Naive thymus-derived CD4-positive, alpha-beta T cell (primary cell): ENCODE results near the gene RGS10. TPM values are rescaled to one million over a fixed set of nuclear protein-coding genes. Genes with fewer than 3 reads are reported as not detected.

ENCODE experiments used
- ATAC-seq: fragments of 150-1000 bp; cut with Tn5 transposase; 2 replicates; pipeline ENCODE4 v1.10.0; 2021; ENCODE audit warnings: mild to moderate bottlenecking, moderate library complexity
- CTCF ChIA-PET: fragments of 350-600 bp; sonication (Branson Sonifier 250); formaldehyde crosslinking; loops from one replicate; lab custom pipeline; 2021; ENCODE audit warnings: antibody characterized with exemption; lab: Charles Lee
- POLR2A ChIA-PET: fragments of 350-600 bp; sonication (Branson Sonifier 250); formaldehyde crosslinking; loops from one replicate; lab custom pipeline; 2021; ENCODE audit warnings: antibody characterized with exemption, inconsistent platforms; lab: Charles Lee
- DNase-seq, 9 donors: peaks; one replicate each; pipeline versions ENCODE4 v3.0.0 to v3.0.0-alpha.2; 2020 to 2022; ENCODE audit warnings: mixed read lengths in 1 of 9
- H3K27ac ChIP-seq: one replicate; pipeline ENCODE4 v1.7.0; 2013; ENCODE audit warnings: mild to moderate bottlenecking, low read depth, low read length, moderate library complexity
- H3K27me3 ChIP-seq, 2 donors: one replicate each; pipeline ENCODE4 v1.7.0; 2013; ENCODE audit warnings: low read length in 2 of 2, mild to moderate bottlenecking in 2 of 2, moderate library complexity in 2 of 2; ENCODE audit not compliant: control insufficient read depth in 2 of 2, insufficient read depth in 2 of 2
- H3K36me3 ChIP-seq, 3 experiments: 1 replicate in 2 of 3; 2 replicates in 1 of 3; pipeline ENCODE4 v1.7.0; 2013; ENCODE audit warnings: low read length in 3 of 3, mild to moderate bottlenecking in 3 of 3, moderate library complexity in 1 of 3; ENCODE audit not compliant: insufficient read depth in 3 of 3, control insufficient read depth in 2 of 3
- H3K4me1 ChIP-seq, 2 donors: one replicate each; pipeline ENCODE4 v1.7.0; 2013; ENCODE audit warnings: low read length in 2 of 2, mild to moderate bottlenecking in 2 of 2, moderate library complexity in 1 of 2; ENCODE audit not compliant: control insufficient read depth in 2 of 2, insufficient read depth in 2 of 2
- H3K4me3 ChIP-seq: 2 replicates; pipeline ENCODE4 v1.7.0; 2013; ENCODE audit warnings: mild to moderate bottlenecking, low read length
- H3K9me3 ChIP-seq, 3 experiments: 1 replicate in 2 of 3; 2 replicates in 1 of 3; pipeline ENCODE4 v1.7.0; 2013; ENCODE audit warnings: low read length in 3 of 3; ENCODE audit not compliant: control insufficient read depth in 2 of 3
- H3K27ac Mint-ChIP-seq, 9 donors: one replicate each; pipeline ENCODE4 v1.8.0; 2020 to 2022; ENCODE audit warnings: mixed read lengths in 9 of 9, mild to moderate bottlenecking in 8 of 9, moderate library complexity in 5 of 9, inconsistent platforms in 2 of 9
- H3K27me3 Mint-ChIP-seq, 5 donors: one replicate each; pipeline ENCODE4 v1.8.0; 2021 to 2022; ENCODE audit warnings: mixed read lengths in 5 of 5, mild to moderate bottlenecking in 1 of 5
- H3K36me3 Mint-ChIP-seq, 5 donors: one replicate each; pipeline ENCODE4 v1.8.0; 2020 to 2022; ENCODE audit warnings: mixed read lengths in 5 of 5, mild to moderate bottlenecking in 3 of 5, inconsistent platforms in 1 of 5
- H3K4me1 Mint-ChIP-seq, 7 donors: one replicate each; pipeline ENCODE4 v1.8.0; 2020 to 2022; ENCODE audit warnings: mixed read lengths in 7 of 7, mild to moderate bottlenecking in 3 of 7, inconsistent platforms in 1 of 7
- H3K4me3 Mint-ChIP-seq, 10 donors: one replicate each; pipeline ENCODE4 v1.8.0; 2020 to 2022; ENCODE audit warnings: mild to moderate bottlenecking in 10 of 10, mixed read lengths in 10 of 10, moderate library complexity in 6 of 10, inconsistent platforms in 2 of 10
- H3K9me3 Mint-ChIP-seq, 11 donors: one replicate each; pipeline ENCODE4 v1.8.0; 2020 to 2022; ENCODE audit warnings: mixed read lengths in 11 of 11, mild to moderate bottlenecking in 4 of 11, inconsistent platforms in 1 of 11, moderate library complexity in 1 of 11
- intact Hi-C, 2 donors: fragments of 100-400 bp; cut with micrococcal nuclease; formaldehyde crosslinking; loops; one replicate each; pipeline ENCODE4 v1.15.1; 2023
- polyA plus RNA-seq, 2 donors: library from polyadenylated mRNA; unstranded; fragments of 300-500 nt; fragmentation: Illumina TruSeq; gene quantifications; one replicate each; pipeline ENCODE4 v1.2.3, GENCODE V29; 2021
- total RNA-seq, 6 experiments: library from RNA in 5 of 6; stranded (reverse) in 5 of 6; gene quantifications; 1 replicate in 5 of 6; 2 replicates in 1 of 6; pipeline ENCODE4 v1.2.3 and lab custom pipeline; 2021 to 2026

Gene RGS10
- total and polyA plus RNA-seq, 7 experiments from 2014 or later, result 89.5 to 462 (median 188) TPM

DNA sequence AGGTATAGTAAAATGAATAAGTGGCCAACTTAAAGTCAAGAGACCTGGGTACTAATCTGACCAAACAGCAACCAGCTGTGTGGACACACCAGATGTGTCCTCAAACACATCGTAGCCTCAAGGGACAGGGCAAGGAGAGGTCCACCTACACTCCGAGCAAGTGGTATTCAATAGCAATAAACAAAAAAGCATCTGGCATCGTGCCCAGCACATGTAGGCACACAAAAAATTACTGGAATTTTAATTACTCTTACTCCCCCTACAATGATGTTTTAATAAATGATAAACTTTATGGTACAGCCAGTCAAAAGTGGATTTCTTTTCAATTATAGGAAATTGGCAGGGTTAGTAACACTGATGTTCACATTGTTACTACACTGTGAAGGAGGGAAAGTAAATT lies 3.5 kb upstream of the RGS10 start:
- POLR2A ChIA-PET, result interaction anchor here (0.6 kb wide), 1 partner anchor 317 kb away, joined by 3 read pairs; no protein-coding TSS in a partner anchor
- Histone ChIP-seq H3K27me3 (no peaks in the 10 kb centered on the region), H3K4me3 (no peak overlapping the region), H3K27ac (no peak overlapping the region), H3K36me3 (peaks cover 0 to 7% (median 0%) of the 10 kb centered on the region in 3 experiments), H3K9me3 (no peaks in the 10 kb centered on the region), H3K4me1 (peaks cover 0 to 6% of the 10 kb centered on the region in 2 donors)
- intact Hi-C loops, result no loop called here
- H3K27ac Mint-ChIP-seq, result peak overlapping the region in 1 of 9 donors; percentile 6
- H3K4me3 Mint-ChIP-seq, result no peak overlapping the region
- DNase-seq (no peak), ATAC-seq (no peak)
- H3K36me3 Mint-ChIP-seq, result no peaks in the 10 kb centered on the region
- CTCF ChIA-PET, result interaction anchor here (0.7 to 1.1 kb wide), 4 partner anchors 18 to 346 kb away, joined by 3 to 4 read pairs (median 3); no protein-coding TSS in a partner anchor
- no peaks in the 10 kb centered on the region for H3K9me3 Mint-ChIP-seq
- H3K27me3 Mint-ChIP-seq, result peaks cover 0 to 37% (median 8%) of the 10 kb centered on the region in 5 donors
- peaks cover 0 to 19% (median 4%) of the 10 kb centered on the region in 7 donors for H3K4me1 Mint-ChIP-seq

- no peak overlapping the region for H3K4me3 ChIP-seq
- H3K4me1 Mint-ChIP-seq, result peaks cover 4 to 24% (median 8%) of the 10 kb centered on the region in 7 donors
- H3K27me3 ChIP-seq, result no peaks in the 10 kb centered on the region
- H3K27ac Mint-ChIP-seq, result peak overlapping the region in 1 of 9 donors; percentile 55
- peaks cover 0 to 2% (median 0%) of the 10 kb centered on the region in 5 donors for H3K36me3 Mint-ChIP-seq
- no peaks in the 10 kb centered on the region for H3K9me3 Mint-ChIP-seq
- H3K27ac ChIP-seq, result no peak overlapping the region
- H3K9me3 ChIP-seq, result no peaks in the 10 kb centered on the region
- ChIA-PET CTCF (interaction anchor here (0.9 to 4.0 kb wide), 3 partner anchors 28 to 102 kb away, joined by 3 to 14 read pairs (median 3); no protein-coding TSS in a partner anchor), POLR2A (no interaction called here)
- intact Hi-C loops, result no loop called here
- DNase-seq, result no peak
- H3K4me3 Mint-ChIP-seq, result no peak overlapping the region
- H3K4me1 ChIP-seq, result peaks cover 0 to 9% of the 10 kb centered on the region in 2 donors
- H3K36me3 ChIP-seq, result peaks cover 0 to 7% (median 0%) of the 10 kb centered on the region in 3 experiments
- no peak for ATAC-seq
- peaks cover 0 to 34% (median 8%) of the 10 kb centered on the region in 5 donors for H3K27me3 Mint-ChIP-seq
Measured at GRCh38 chr10:119545310-119545709, 2.8 kb upstream of the RGS10 start.

- Mint-ChIP-seq H3K36me3 (peaks cover 0 to 4% (median 0%) of the 10 kb centered on the region in 5 donors), H3K4me1 (peaks cover 12 to 35% (median 20%) of the 10 kb centered on the region in 7 donors), H3K9me3 (no peaks in the 10 kb centered on the region), H3K4me3 (peak overlapping the region; percentile 83 to 97 (median 94)), H3K27me3 (peaks cover 0 to 25% (median 8%) of the 10 kb centered on the region in 5 donors), H3K27ac (peak overlapping the region; percentile 86 to 95 (median 91))
- Histone ChIP-seq H3K36me3 (peaks cover 0 to 7% (median 0%) of the 10 kb centered on the region in 3 experiments), H3K27me3 (no peaks in the 10 kb centered on the region), H3K27ac (no peak overlapping the region), H3K4me1 (peaks cover 6 to 12% of the 10 kb centered on the region in 2 donors), H3K9me3 (no peaks in the 10 kb centered on the region), H3K4me3 (peak overlapping the region; percentile 96)
- CTCF ChIA-PET, result interaction anchor here (0.5 to 4.1 kb wide), 26 partner anchors 12 to 345 kb away, joined by 3 to 28 read pairs (median 5); partner anchors contain the start of gene GRK5
- intact Hi-C loops, result loop anchor here (1.0 to 5.0 kb wide), 17 partner anchors 31 to 412 kb away; partner anchors contain the start of genes MCMBP (in 2 of the 2), INPP5F (in 1 of the 2) and SFXN4 (in 1 of the 2)
- no peak for ATAC-seq
- POLR2A ChIA-PET, result interaction anchor here (0.8 to 12.7 kb wide), 13 partner anchors 11 to 340 kb away, joined by 3 to 169 read pairs (median 7); partner anchors contain the start of gene GRK5
- DNase-seq, result no peak
Measured at GRCh38 chr10:119543814-119544642, 1.5 kb upstream of the RGS10 start.

- H3K36me3 Mint-ChIP-seq, result peaks cover 0 to 4% (median 0%) of the 10 kb centered on the region in 5 donors
- intact Hi-C loops, result loop anchor here (1.0 to 5.0 kb wide), 26 partner anchors 27 to 463 kb away; partner anchors contain the start of genes MCMBP (in 2 of the 2), PRDX3 (in 2 of the 2), SFXN4 (in 2 of the 2) and EIF3A (in 1 of the 2)
- DNase-seq, result peak; percentile 54 to 74 (median 68)
- peaks cover 0 to 17% (median 3%) of the 10 kb centered on the region in 5 donors for H3K27me3 Mint-ChIP-seq
- peak overlapping the region; percentile 89 for H3K27ac ChIP-seq
- no peaks in the 10 kb centered on the region for H3K9me3 ChIP-seq
- CTCF ChIA-PET, result interaction anchor here (0.7 to 4.1 kb wide), 26 partner anchors 9 to 344 kb away, joined by 3 to 28 read pairs (median 5); partner anchors contain the start of gene GRK5
- peaks cover 15 to 19% of the 10 kb centered on the region in 2 donors for H3K4me1 ChIP-seq
- peak; percentile 68 for ATAC-seq
- peak overlapping the region; percentile 83 to 97 (median 94) for H3K4me3 Mint-ChIP-seq
- POLR2A ChIA-PET, result interaction anchor here (0.5 to 12.7 kb wide), 23 partner anchors 10 to 339 kb away, joined by 3 to 169 read pairs (median 5); partner anchors contain the start of genes GRK5, INPP5F and TIAL1
- H3K27me3 ChIP-seq, result no peaks in the 10 kb centered on the region
- peaks cover 19 to 41% (median 28%) of the 10 kb centered on the region in 7 donors for H3K4me1 Mint-ChIP-seq
- H3K36me3 ChIP-seq, result peaks cover 0 to 7% (median 0%) of the 10 kb centered on the region in 3 experiments
- no peaks in the 10 kb centered on the region for H3K9me3 Mint-ChIP-seq
- peak overlapping the region; percentile 86 to 95 (median 91) for H3K27ac Mint-ChIP-seq
- peak overlapping the region; percentile 96 for H3K4me3 ChIP-seq
Measured at GRCh38 chr10:119542988-119543813, 682 bp upstream of the RGS10 start.

- Mint-ChIP-seq H3K9me3 (no peaks in the 10 kb centered on the region), H3K36me3 (peaks cover 0 to 8% (median 0%) of the 10 kb centered on the region in 5 donors), H3K4me1 (peaks cover 30 to 55% (median 43%) of the 10 kb centered on the region in 7 donors), H3K4me3 (peak overlapping the region; percentile 84 to 96 (median 90)), H3K27me3 (peaks cover 0 to 7% (median 0%) of the 10 kb centered on the region in 5 donors), H3K27ac (peak overlapping the region; percentile 78 to 98 (median 90))
- Histone ChIP-seq H3K4me3 (peak overlapping the region; percentile 96), H3K27ac (peak overlapping the region; percentile 89), H3K9me3 (no peaks in the 10 kb centered on the region), H3K27me3 (no peaks in the 10 kb centered on the region), H3K36me3 (peaks cover 0 to 7% (median 0%) of the 10 kb centered on the region in 3 experiments), H3K4me1 (peaks cover 25 to 30% of the 10 kb centered on the region in 2 donors)
- ATAC-seq, result peak; percentile 28
- intact Hi-C loops, result loop anchor here (1.0 to 5.0 kb wide), 18 partner anchors 25 to 461 kb away; partner anchors contain the start of genes MCMBP (in 2 of the 2), PRDX3 (in 2 of the 2), EIF3A (in 1 of the 2) and GRK5 (in 1 of the 2)
- ChIA-PET CTCF (interaction anchor here (0.7 to 4.1 kb wide), 19 partner anchors 9 to 343 kb away, joined by 3 to 28 read pairs (median 8); partner anchors contain the start of gene GRK5), POLR2A (interaction anchor here (0.6 to 12.7 kb wide), 20 partner anchors 8 to 337 kb away, joined by 3 to 169 read pairs (median 6); partner anchors contain the start of genes GRK5 and INPP5F)
- peak in 8 of 9 donors; percentile 43 to 86 (median 57) for DNase-seq
Measured at GRCh38 chr10:119541459-119542356, 811 bp downstream of the RGS10 start.
